NCI-H2227 treated with DMSO at 0.1 percent for 48 hours (cell line): ENCODE data around the gene SLC35D2.
A peak's percentile ranks its signal among the peaks of the same experiment; 100 is the strongest.

ENCODE experiments used
- DNase-seq: peaks from one replicate; lab custom pipeline; 2025; lab: John Stamatoyannopoulos, UW

SLC35D2 gene

GRCh38 chr9:96383165-96383942, at the start of gene SLC35D2:
Gene SLC35D2, minus strand, starts transcription at chr9:96383711. Its CDS starts 77 bp downstream, at chr9:96383634.
- DNase-seq, result no peak

GRCh38 chr9:96430377-96430776, 46.9 kb upstream of the SLC35D2 start:
- DNase-seq, result no peak

- DNase-seq, result no peak
Observed at GRCh38 chr9:96429732-96430131, 46.2 kb upstream of the SLC35D2 start.

GRCh38 chr9:96425500-96426169, 42.1 kb upstream of the SLC35D2 start:
- DNase-seq, result no peak

GRCh38 chr9:96423985-96424336, 40.5 kb upstream of the SLC35D2 start:
- no peak for DNase-seq

- no peak for DNase-seq
Observed at GRCh38 chr9:96423322-96423984, 39.9 kb upstream of the SLC35D2 start.

GRCh38 chr9:96420468-96421219, 37.1 kb upstream of the SLC35D2 start:
- no peak for DNase-seq

GRCh38 chr9:96419691-96419969, 36.1 kb upstream of the SLC35D2 start:
- DNase-seq, result no peak

GRCh38 chr9:96418920-96419690, 35.6 kb upstream of the SLC35D2 start:
- peak; percentile 63 for DNase-seq

GRCh38 chr9:96418083-96418919, 34.8 kb upstream of the SLC35D2 start, which contains the start of gene ZNF367:
Gene ZNF367, minus strand, starts transcription at chr9:96418370. Its CDS starts 338 bp downstream, at chr9:96418032.
- peak; percentile 92 for DNase-seq

GRCh38 chr9:96417661-96418082, 34.2 kb upstream of the SLC35D2 start:
- no peak for DNase-seq

- DNase-seq, result peak; percentile 70
Observed at GRCh38 chr9:96417051-96417586, 33.6 kb upstream of the SLC35D2 start.

- DNase-seq, result peak; percentile 41
Observed at GRCh38 chr9:96413302-96414221, 30.1 kb upstream of the SLC35D2 start.

- no peak for DNase-seq
Observed at GRCh38 chr9:96412174-96412913, 28.8 kb upstream of the SLC35D2 start.

- no peak for DNase-seq
Observed at GRCh38 chr9:96411129-96411838, 27.8 kb upstream of the SLC35D2 start.

GRCh38 chr9:96408409-96409280, 25.1 kb upstream of the SLC35D2 start:
- DNase-seq, result no peak
